Adrenal gland (tissue), 5 donors: ENCODE results near the gene FAM118A.
"Not testable (repeated sequence)": the region's sequence is repeated elsewhere in the genome, so short reads cannot be mapped to it uniquely, and the experiment has no call there.

Experiments
- POLR2A ChIP-seq, 2 donors: fragments of 450-650 bp; IDR thresholded peaks; one replicate each; pipeline ENCODE4 v1.6.1; 2017; ENCODE audit warnings: antibody characterized with exemption in 2 of 2, mild to moderate bottlenecking in 2 of 2, moderate library complexity in 1 of 2
- TF ChIP-seq, protein P1 (sequence below), 6 experiments: fragments of 450-650 bp in 4 of 6; fragments of 200-600 bp in 2 of 6; sonication (generic) in 1 of 6; IDR thresholded peaks; 1 replicate in 5 of 6; 2 replicates in 1 of 6; pipeline versions ENCODE4 v1.5.1 to v1.8.0; 2016 to 2021; ENCODE audit warnings: antibody characterized with exemption in 6 of 6, mild to moderate bottlenecking in 2 of 6, moderate library complexity in 1 of 6
- donor health status: DM: no; HTN: no; CAD: no.

DNA sequence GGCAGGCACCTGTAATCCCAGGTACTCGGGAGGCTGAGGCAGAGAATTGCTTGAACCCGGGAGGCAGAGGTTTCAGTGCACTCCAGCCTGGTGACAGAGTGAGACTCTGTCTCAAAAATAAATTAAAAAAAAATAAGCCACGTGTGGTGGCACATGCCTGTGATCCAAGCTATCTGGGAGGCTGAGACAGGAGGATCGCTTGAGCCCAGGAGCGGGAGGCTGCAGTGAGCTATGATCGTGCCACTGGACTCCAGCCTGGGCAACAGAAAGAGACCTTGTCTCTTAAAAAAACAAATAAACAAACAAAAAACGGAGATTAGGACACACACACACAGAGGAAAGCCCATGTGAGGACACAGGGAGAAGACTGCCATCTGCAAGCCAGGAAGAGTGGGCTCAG lies 32.0 kb upstream of the FAM118A start:
- TF ChIP-seq, protein P1, sequence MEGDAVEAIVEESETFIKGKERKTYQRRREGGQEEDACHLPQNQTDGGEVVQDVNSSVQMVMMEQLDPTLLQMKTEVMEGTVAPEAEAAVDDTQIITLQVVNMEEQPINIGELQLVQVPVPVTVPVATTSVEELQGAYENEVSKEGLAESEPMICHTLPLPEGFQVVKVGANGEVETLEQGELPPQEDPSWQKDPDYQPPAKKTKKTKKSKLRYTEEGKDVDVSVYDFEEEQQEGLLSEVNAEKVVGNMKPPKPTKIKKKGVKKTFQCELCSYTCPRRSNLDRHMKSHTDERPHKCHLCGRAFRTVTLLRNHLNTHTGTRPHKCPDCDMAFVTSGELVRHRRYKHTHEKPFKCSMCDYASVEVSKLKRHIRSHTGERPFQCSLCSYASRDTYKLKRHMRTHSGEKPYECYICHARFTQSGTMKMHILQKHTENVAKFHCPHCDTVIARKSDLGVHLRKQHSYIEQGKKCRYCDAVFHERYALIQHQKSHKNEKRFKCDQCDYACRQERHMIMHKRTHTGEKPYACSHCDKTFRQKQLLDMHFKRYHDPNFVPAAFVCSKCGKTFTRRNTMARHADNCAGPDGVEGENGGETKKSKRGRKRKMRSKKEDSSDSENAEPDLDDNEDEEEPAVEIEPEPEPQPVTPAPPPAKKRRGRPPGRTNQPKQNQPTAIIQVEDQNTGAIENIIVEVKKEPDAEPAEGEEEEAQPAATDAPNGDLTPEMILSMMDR (IDR thresholded peaks at IDR 0.05), result not testable (repeated sequence)
- TF ChIP-seq POLR2A (IDR thresholded peaks at IDR 0.05), result not testable (repeated sequence)
